Activated T-helper 2 cell treated with anti-CD3 and anti-CD28 coated beads, Interferon-gamma antibody, Interleukin-2, Interleukin-4, amounts not matched to agents 10 μg/mL and 5 μg/mL and 100 μg/mL, durations not matched to agents 14 hours and 24 hours and 36 hours (primary cell): Measurements from ENCODE around the gene CAMTA1. TPM values are rescaled to one million over a fixed set of nuclear protein-coding genes. Genes with fewer than 3 reads are reported as not detected.

Experiments used
- DNase-seq: peaks from one replicate; pipeline ENCODE4 v3.0.0; 2021; ENCODE audit warnings: low spot score
- H3K27ac Mint-ChIP-seq: one replicate; pipeline ENCODE4 v1.8.0; 2021; ENCODE audit warnings: mixed read lengths
- H3K27me3 Mint-ChIP-seq: one replicate; pipeline ENCODE4 v1.8.0; 2021; ENCODE audit warnings: low read depth, mixed read lengths
- H3K36me3 Mint-ChIP-seq: one replicate; pipeline ENCODE4 v1.8.0; 2021; ENCODE audit warnings: low read depth, mixed read lengths
- H3K4me1 Mint-ChIP-seq: one replicate; pipeline ENCODE4 v1.8.0; 2021; ENCODE audit warnings: low read depth, mixed read lengths
- H3K4me3 Mint-ChIP-seq: one replicate; pipeline ENCODE4 v1.8.0; 2021; ENCODE audit warnings: low read depth, mild to moderate bottlenecking, moderate library complexity, mixed read lengths
- H3K9me3 Mint-ChIP-seq: one replicate; pipeline ENCODE4 v1.8.0; 2021; ENCODE audit warnings: mixed read lengths
- intact Hi-C: fragments of 100-400 bp; cut with micrococcal nuclease; formaldehyde crosslinking; loops from one replicate; pipeline ENCODE4 v1.15.1; 2023
- total RNA-seq: library from RNA; stranded (reverse); gene quantifications from 2 replicates; pipeline ENCODE4 v1.2.3, GENCODE V29; 2022

CAMTA1 gene
- total RNA-seq, 1 donor from 2014 or later = 62.9 TPM

- H3K4me3 Mint-ChIP-seq = no peak overlapping the region
- no peaks in the 10 kb centered on the region for H3K4me1 Mint-ChIP-seq
- no peaks in the 10 kb centered on the region for H3K27me3 Mint-ChIP-seq
- no peak overlapping the region for H3K27ac Mint-ChIP-seq
- H3K36me3 Mint-ChIP-seq = no peaks in the 10 kb centered on the region
- H3K9me3 Mint-ChIP-seq = no peaks in the 10 kb centered on the region
- no peak for DNase-seq
- intact Hi-C loops = no loop called here
Observed at GRCh38 chr1:7388141-7388487, 602.9 kb downstream of the CAMTA1 start.

GRCh38 chr1:7388488-7389185 lies 603.4 kb downstream of the CAMTA1 start:
- Mint-ChIP-seq H3K4me1 (no peaks in the 10 kb centered on the region), H3K36me3 (no peaks in the 10 kb centered on the region), H3K27me3 (no peaks in the 10 kb centered on the region), H3K4me3 (no peak overlapping the region), H3K9me3 (no peaks in the 10 kb centered on the region), H3K27ac (no peak overlapping the region)
- intact Hi-C loops = no loop called here
- DNase-seq = peak; percentile 2

GRCh38 chr1:7389201-7389905 lies 604.1 kb downstream of the CAMTA1 start:
- intact Hi-C loops = no loop called here
- H3K9me3 Mint-ChIP-seq = no peaks in the 10 kb centered on the region
- no peaks in the 10 kb centered on the region for H3K27me3 Mint-ChIP-seq
- H3K27ac Mint-ChIP-seq = no peak overlapping the region
- H3K4me1 Mint-ChIP-seq = no peaks in the 10 kb centered on the region
- no peak overlapping the region for H3K4me3 Mint-ChIP-seq
- DNase-seq = peak; percentile 5
- no peaks in the 10 kb centered on the region for H3K36me3 Mint-ChIP-seq

DNA sequence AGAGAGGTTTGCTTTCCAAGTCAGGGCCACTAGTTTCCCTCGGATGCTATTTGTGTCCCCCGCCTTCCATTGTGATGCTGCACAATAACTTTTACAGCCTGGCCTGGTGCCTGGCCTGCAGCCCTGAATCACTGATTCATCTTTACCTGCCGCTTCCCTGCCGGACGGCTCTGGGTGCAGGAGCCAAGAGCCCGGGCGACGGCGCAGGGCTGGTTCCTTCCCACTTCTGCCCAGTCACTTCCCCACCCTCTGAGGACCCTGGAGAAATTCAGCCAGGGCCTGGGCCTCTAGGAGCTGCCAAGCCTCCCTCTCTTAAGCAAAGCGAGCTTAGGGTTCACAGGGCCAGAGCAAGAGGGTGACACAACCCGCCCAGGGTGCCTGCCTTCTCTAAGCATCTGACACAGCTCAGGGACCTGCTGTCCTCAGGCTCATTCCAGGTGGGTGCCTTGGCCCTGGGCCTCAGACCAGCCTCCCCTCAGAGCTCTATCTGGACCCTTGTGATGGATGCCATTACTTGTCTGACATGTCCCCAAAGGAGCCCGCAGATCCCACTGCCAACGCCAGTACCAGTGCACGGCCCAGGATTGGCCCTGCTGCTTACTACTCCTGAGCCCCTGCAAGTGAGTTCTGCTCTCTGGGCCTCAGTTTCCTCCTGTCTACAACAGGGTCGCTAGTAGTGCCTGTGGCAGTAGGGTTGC lies 604.8 kb downstream of the CAMTA1 start:
- no peak overlapping the region for H3K4me3 Mint-ChIP-seq
- intact Hi-C loops = no loop called here
- no peaks in the 10 kb centered on the region for H3K27me3 Mint-ChIP-seq
- peak; percentile 3 for DNase-seq
- no peaks in the 10 kb centered on the region for H3K36me3 Mint-ChIP-seq
- H3K27ac Mint-ChIP-seq = no peak overlapping the region
- no peaks in the 10 kb centered on the region for H3K4me1 Mint-ChIP-seq
- no peaks in the 10 kb centered on the region for H3K9me3 Mint-ChIP-seq

DNA sequence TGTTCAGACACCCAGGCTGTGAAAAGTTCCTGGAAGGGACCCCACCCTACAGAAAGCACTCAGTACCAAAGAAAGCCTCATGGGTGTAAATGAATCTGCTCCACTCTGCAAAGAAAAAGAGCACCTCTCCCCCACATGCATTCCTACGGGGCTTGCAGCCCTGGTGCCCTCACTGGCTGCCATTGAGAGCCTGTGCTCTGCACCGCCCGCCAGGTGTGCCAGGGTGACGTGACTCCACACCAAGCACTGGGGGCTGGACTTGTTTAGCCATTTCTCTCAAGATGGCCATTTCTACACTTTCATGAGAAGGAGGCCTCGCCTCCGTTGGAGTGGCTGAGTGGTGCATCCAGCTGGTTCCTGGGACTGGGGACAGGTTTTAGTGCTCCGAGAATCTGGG lies 605.3 kb downstream of the CAMTA1 start:
- no peaks in the 10 kb centered on the region for H3K4me1 Mint-ChIP-seq
- no peak overlapping the region for H3K4me3 Mint-ChIP-seq
- intact Hi-C loops = no loop called here
- DNase-seq = peak; percentile 4
- H3K27me3 Mint-ChIP-seq = no peaks in the 10 kb centered on the region
- no peaks in the 10 kb centered on the region for H3K36me3 Mint-ChIP-seq
- H3K27ac Mint-ChIP-seq = no peak overlapping the region
- peaks cover 5% of the 10 kb centered on the region for H3K9me3 Mint-ChIP-seq

DNA sequence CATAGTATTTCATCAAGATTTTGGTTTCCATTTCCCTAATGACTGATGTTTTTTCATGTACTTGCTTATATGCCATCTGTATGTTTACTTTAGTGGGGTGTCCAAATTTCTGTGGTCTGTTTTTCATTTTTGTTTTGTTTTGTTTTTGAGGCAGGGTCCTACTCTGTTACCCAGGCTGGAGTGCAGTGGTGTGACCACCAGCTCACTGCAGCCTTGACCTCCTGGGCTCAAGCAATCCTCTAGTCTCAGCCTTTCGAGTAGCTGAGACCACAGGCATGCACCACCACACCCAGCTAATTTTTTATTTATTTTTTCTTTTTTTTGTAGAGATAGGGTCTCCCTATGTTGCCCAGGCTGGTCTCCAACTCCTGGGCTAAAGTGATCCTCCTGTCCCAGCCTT lies 607.9 kb downstream of the CAMTA1 start:
- intact Hi-C loops = no loop called here

DNA sequence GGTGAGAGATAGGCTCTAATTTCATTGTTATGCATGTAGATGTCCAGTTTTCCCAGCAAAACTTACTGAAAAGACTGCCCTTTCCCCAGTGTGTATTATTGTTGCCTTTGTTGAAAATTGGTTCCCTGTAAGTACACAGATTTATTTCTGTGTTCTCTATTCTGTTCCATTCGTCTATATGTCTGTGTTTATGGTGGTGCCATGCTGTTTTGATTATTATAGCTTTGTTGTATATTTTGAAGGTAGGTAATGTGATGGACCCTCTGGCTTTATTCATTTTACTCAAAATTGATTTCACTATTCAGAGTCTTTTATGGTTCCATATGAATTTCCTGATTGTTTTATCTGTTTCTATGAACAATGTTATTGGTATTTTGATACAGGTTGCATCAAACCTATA lies 610.0 kb downstream of the CAMTA1 start:
- peaks cover 8% of the 10 kb centered on the region for H3K9me3 Mint-ChIP-seq

More for the DNA sequence above, 607.9 kb downstream of the CAMTA1 start:
- DNase-seq = no peak
- H3K27ac Mint-ChIP-seq = no peak overlapping the region
- H3K4me3 Mint-ChIP-seq = no peak overlapping the region
- no peaks in the 10 kb centered on the region for H3K4me1 Mint-ChIP-seq
- no peaks in the 10 kb centered on the region for H3K36me3 Mint-ChIP-seq
- H3K27me3 Mint-ChIP-seq = no peaks in the 10 kb centered on the region
- peaks cover 8% of the 10 kb centered on the region for H3K9me3 Mint-ChIP-seq

DNA sequence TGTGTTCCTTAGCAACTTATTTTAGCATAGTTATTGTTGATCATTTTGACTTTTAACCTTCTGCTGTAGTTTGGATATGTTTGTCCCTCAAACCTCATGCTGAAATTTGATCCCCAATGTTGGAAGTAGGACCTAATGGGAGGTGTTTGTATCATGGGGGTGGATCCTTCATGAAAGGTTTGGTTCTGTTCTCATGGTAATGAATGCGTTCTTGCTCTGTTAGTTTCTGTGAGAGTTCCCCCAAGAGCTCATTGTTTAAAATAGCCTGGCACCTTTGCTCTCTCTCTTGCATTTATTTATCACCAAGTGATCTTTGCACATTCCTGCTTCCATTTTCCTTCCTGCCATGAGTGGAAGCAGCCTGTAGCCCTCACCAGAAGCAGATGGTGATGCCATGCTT lies 613.7 kb downstream of the CAMTA1 start:
- no peak overlapping the region for H3K4me3 Mint-ChIP-seq

More for the DNA sequence above, 610.0 kb downstream of the CAMTA1 start:
- intact Hi-C loops = no loop called here
- no peak for DNase-seq
- Mint-ChIP-seq H3K4me3 (no peak overlapping the region), H3K27ac (no peak overlapping the region), H3K27me3 (peaks cover 6% of the 10 kb centered on the region), H3K36me3 (no peaks in the 10 kb centered on the region), H3K4me1 (no peaks in the 10 kb centered on the region)

DNA sequence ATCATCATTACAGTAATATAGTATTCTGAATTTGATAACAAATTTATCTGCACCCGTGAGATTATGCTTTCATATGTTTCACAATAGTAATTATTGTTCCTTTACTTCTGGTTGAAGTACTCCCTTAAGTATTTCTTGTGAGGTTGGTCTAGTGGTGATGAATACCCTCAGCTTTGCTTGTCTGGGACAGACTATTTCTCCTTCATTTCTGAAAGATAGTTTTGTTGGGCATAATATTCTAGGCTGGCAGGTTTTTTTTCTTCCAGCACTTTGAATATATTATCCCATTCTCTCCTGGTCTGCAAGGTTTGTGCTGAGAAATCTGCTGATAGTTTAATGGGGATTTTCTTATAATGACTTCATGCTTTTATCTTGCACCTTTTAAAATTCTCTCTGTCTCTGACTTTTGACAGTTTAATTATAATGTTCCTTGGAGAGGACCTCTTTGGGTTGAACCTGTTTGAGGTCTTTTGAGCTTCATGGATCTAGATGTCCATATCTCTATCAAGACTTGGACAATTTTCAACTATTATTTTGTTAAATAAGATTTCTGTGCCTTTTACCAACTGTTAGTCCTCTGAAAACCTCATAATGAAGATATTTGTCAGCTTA lies 614.4 kb downstream of the CAMTA1 start:
- H3K36me3 Mint-ChIP-seq = no peaks in the 10 kb centered on the region

More for the DNA sequence above, 613.7 kb downstream of the CAMTA1 start:
- Mint-ChIP-seq H3K9me3 (peaks cover 8% of the 10 kb centered on the region), H3K27ac (no peak overlapping the region), H3K4me1 (no peaks in the 10 kb centered on the region), H3K36me3 (no peaks in the 10 kb centered on the region), H3K27me3 (peaks cover 8% of the 10 kb centered on the region)
- DNase-seq = no peak
- intact Hi-C loops = no loop called here

DNA sequence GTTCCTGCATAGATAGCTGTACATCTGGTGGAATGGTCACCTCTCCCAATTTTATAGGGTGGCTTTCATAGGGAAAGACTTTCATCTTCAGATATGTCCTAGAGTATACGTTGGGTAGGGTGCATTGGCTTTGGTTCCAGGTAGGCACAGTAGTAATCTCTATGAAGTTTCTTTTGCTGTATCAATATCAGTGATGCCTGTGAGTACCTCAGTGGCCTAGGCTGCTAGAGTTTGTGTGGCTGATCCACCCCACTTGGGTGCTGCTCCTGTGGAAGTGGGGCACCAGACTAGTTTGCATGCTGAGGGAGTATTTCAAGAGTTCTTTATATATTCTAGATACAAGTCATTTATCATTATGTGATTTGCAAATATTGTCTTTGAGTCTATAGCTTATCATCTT lies 615.3 kb downstream of the CAMTA1 start:
- peaks cover 3% of the 10 kb centered on the region for H3K9me3 Mint-ChIP-seq
- H3K4me3 Mint-ChIP-seq = no peak overlapping the region
- no peak overlapping the region for H3K27ac Mint-ChIP-seq
- H3K27me3 Mint-ChIP-seq = peaks cover 8% of the 10 kb centered on the region
- H3K4me1 Mint-ChIP-seq = no peaks in the 10 kb centered on the region
- no peak for DNase-seq
- H3K36me3 Mint-ChIP-seq = no peaks in the 10 kb centered on the region
- intact Hi-C loops = no loop called here

More for the DNA sequence above, 614.4 kb downstream of the CAMTA1 start:
- H3K27ac Mint-ChIP-seq = no peak overlapping the region
- peaks cover 8% of the 10 kb centered on the region for H3K9me3 Mint-ChIP-seq
- no peak for DNase-seq
- peaks cover 8% of the 10 kb centered on the region for H3K27me3 Mint-ChIP-seq
- intact Hi-C loops = no loop called here
- no peaks in the 10 kb centered on the region for H3K4me1 Mint-ChIP-seq
- no peak overlapping the region for H3K4me3 Mint-ChIP-seq

- Mint-ChIP-seq H3K36me3 (no peaks in the 10 kb centered on the region), H3K9me3 (no peaks in the 10 kb centered on the region), H3K27ac (no peak overlapping the region), H3K4me3 (no peak overlapping the region), H3K4me1 (no peaks in the 10 kb centered on the region), H3K27me3 (peaks cover 8% of the 10 kb centered on the region)
- DNase-seq = no peak
- intact Hi-C loops = no loop called here
Observed at GRCh38 chr1:7401814-7402547, 616.7 kb downstream of the CAMTA1 start.

- Mint-ChIP-seq H3K9me3 (no peaks in the 10 kb centered on the region), H3K27me3 (peaks cover 8% of the 10 kb centered on the region), H3K36me3 (no peaks in the 10 kb centered on the region), H3K4me1 (no peaks in the 10 kb centered on the region), H3K4me3 (no peak overlapping the region), H3K27ac (no peak overlapping the region)
- intact Hi-C loops = no loop called here
- no peak for DNase-seq
Observed at GRCh38 chr1:7402548-7402850, 617.2 kb downstream of the CAMTA1 start.
